BE2C (cell line): ENCODE results near the gene CRABP2.

Source experiments
- DNase-seq: peaks from one replicate; pipeline ENCODE4 v3.0.0-alpha.2; 2020
- H3K27me3 ChIP-seq: fragments of 250-450 bp; sonication (Bioruptor Pico); 2 replicates; pipeline ENCODE4 v1.5.1; 2020; ENCODE audit warnings: mild to moderate bottlenecking
- H3K36me3 ChIP-seq: fragments of 250-450 bp; sonication (Bioruptor Pico); 2 replicates; pipeline ENCODE4 v1.5.1; 2020; ENCODE audit warnings: mild to moderate bottlenecking
- H3K4me1 ChIP-seq: fragments of 250-450 bp; sonication (Bioruptor Pico); 2 replicates; pipeline ENCODE4 v1.5.1; 2020
- H3K4me3 ChIP-seq: 2 replicates; pipeline ENCODE4 v1.5.1; 2011; ENCODE audit warnings: low read depth, low read length
- H3K9me3 ChIP-seq: fragments of 250-450 bp; sonication (Bioruptor Pico); 2 replicates; pipeline ENCODE4 v1.5.1; 2020
- TF ChIP-seq, protein P1 (sequence below): IDR thresholded peaks from 2 replicates; pipeline ENCODE4 v1.5.1; 2012; ENCODE audit warnings: mild to moderate bottlenecking, low read depth, low read length

CRABP2 gene

DNA sequence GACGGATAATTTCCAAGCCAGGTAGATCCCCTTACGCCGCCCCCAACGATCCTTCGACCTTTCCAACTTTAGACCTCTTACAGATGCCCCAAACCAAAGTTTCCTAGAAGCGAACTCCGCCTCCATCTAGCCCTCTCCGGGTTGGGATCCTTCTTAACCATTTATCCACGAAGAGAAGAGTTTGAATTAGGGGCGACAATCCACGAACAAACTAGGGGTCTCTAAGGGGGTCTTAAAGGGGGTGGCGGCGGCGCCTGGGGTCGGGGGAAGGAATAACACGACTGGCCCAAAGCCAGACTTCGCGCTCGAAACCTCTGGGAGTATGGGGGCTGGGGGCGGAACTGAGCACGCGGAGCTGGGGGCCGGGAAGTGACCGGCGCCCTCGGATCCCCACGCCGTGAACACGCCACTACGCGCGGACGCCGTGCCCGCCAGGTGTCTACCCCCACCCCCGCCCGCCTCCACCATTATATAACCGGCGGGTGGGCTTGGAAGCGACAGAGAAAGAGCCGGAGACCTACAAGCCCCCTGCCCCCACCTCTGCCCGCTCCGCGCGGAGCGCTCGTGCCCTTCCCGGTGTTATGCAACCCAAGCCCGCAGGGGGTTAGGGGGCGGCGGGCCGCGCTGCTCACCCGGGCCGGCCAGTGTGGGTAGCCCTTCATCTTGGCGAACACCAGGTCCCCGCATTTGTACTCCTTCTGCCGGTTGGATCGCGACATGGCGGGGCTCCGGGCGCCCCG lies 45.5 kb upstream of the CRABP2 start:
- DNase-seq, result peak; percentile 65
- H3K4me1 ChIP-seq, result peaks cover 27% of the 10 kb centered on the region

DNA sequence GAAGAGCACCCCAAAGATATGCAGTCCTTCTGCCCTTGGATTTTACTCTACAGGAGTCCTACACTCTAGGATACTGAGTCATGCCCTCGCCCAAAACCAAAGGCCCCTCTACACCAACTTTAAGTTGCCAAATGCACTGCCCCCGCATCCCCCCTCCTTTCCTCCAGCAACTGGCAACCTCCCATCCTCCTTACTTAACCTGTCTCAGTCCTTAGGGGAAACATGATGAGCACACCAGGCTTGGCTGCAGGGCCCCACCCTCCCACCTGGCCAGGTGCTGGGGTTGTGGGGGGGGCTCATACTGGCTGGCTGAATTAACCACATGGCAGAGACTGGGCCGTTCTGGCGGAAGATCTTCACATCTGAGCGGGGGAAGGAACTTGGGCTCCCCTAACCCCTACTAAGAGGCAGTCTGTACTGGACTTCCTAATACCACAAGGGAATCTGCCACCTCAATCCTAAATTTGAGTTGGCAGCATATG lies 44.8 kb upstream of the CRABP2 start:
- Histone ChIP-seq H3K4me3 (peak overlapping the region; percentile 98), H3K4me1 (peaks cover 27% of the 10 kb centered on the region), H3K27me3 (no peaks in the 10 kb centered on the region), H3K36me3 (peaks cover 22% of the 10 kb centered on the region), H3K9me3 (no peaks in the 10 kb centered on the region)
- no peak for DNase-seq
- TF ChIP-seq, protein P1, sequence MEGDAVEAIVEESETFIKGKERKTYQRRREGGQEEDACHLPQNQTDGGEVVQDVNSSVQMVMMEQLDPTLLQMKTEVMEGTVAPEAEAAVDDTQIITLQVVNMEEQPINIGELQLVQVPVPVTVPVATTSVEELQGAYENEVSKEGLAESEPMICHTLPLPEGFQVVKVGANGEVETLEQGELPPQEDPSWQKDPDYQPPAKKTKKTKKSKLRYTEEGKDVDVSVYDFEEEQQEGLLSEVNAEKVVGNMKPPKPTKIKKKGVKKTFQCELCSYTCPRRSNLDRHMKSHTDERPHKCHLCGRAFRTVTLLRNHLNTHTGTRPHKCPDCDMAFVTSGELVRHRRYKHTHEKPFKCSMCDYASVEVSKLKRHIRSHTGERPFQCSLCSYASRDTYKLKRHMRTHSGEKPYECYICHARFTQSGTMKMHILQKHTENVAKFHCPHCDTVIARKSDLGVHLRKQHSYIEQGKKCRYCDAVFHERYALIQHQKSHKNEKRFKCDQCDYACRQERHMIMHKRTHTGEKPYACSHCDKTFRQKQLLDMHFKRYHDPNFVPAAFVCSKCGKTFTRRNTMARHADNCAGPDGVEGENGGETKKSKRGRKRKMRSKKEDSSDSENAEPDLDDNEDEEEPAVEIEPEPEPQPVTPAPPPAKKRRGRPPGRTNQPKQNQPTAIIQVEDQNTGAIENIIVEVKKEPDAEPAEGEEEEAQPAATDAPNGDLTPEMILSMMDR, result no peak

More for the DNA sequence above, 45.5 kb upstream of the CRABP2 start:
- no peaks in the 10 kb centered on the region for H3K9me3 ChIP-seq
- peaks cover 16% of the 10 kb centered on the region for H3K36me3 ChIP-seq
- peak overlapping the region; percentile 98 for H3K4me3 ChIP-seq
- H3K27me3 ChIP-seq, result no peaks in the 10 kb centered on the region
- TF ChIP-seq, protein P1, result no peak

DNA sequence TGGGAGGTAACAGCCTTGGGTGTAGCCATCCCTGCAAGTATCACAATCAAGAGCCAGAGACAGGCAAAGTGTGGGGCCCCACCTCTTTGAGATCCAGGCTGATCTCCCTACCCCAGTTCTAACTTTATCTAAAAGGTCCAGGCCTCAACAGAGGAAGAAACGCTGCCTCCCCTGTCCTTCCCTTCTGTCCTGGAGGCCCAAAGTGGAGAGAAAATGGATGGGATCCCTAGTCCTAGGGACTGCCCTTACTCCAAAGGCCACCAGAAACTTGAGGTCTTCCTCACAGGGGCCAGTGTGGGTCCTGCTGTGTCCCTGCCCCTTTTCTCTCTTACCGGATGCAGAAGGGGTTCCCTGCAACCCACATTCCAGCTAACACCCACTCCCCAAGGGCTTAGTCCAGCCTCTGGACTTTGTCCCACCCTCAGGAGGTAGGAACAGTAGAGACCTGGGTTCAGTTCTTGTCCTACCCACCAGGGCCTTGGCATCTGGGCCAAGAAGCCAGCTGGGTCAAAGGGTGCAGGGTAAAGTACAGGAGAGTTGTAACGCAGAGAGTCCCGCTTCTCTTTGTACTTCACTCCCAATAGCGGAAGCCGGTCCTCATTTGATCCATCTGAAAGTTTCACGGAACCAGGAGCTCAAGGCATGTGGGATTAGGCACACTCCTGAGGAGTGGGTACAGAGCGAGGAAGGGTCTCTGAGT lies 44.2 kb upstream of the CRABP2 start:
- Histone ChIP-seq H3K9me3 (no peaks in the 10 kb centered on the region), H3K36me3 (peaks cover 28% of the 10 kb centered on the region), H3K27me3 (no peaks in the 10 kb centered on the region), H3K4me1 (peaks cover 27% of the 10 kb centered on the region), H3K4me3 (peak overlapping the region; percentile 98)
- TF ChIP-seq, protein P1, result no peak
- DNase-seq, result no peak

DNA sequence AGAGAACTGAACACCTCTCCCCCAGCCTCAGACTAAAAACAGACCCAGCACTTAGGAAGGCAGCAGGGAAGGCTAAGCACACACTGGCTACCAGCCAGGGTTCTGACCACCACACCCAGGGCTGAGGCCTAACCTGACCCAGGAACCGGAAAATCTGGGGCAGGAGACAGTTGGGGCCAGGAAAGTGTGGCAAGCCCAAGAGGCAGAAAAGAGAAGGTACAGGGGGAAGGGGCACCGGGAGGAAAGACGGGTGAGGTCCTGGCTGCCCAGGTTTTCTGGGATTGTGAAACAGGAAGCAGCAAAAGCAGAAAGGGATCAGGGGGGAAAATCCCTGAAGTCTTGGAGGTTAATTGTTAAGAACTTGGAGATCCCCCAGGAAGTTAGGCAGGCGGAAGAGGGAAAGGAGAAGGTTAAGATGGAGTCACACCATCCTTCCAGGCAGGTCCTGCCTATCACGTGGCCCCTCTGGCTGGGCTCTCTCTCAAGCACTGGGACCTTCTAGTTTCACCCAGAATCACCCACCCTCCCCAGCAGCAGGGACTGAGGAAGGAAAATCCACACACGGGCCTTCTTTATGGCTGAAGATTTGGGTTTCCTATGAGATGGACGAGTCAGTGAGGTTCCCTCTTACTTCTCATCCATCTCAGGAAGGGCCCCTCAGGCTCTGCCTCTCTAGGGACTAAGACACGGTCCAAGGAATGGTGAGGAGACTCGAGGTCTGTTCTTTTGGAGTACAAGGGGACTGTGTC lies 43.5 kb upstream of the CRABP2 start:
- TF ChIP-seq, protein P1, result no peak
- peak overlapping the region; percentile 98 for H3K4me3 ChIP-seq
- H3K4me1 ChIP-seq, result peaks cover 27% of the 10 kb centered on the region
- no peak for DNase-seq
- no peaks in the 10 kb centered on the region for H3K9me3 ChIP-seq
- H3K36me3 ChIP-seq, result peaks cover 32% of the 10 kb centered on the region
- H3K27me3 ChIP-seq, result no peaks in the 10 kb centered on the region

DNA sequence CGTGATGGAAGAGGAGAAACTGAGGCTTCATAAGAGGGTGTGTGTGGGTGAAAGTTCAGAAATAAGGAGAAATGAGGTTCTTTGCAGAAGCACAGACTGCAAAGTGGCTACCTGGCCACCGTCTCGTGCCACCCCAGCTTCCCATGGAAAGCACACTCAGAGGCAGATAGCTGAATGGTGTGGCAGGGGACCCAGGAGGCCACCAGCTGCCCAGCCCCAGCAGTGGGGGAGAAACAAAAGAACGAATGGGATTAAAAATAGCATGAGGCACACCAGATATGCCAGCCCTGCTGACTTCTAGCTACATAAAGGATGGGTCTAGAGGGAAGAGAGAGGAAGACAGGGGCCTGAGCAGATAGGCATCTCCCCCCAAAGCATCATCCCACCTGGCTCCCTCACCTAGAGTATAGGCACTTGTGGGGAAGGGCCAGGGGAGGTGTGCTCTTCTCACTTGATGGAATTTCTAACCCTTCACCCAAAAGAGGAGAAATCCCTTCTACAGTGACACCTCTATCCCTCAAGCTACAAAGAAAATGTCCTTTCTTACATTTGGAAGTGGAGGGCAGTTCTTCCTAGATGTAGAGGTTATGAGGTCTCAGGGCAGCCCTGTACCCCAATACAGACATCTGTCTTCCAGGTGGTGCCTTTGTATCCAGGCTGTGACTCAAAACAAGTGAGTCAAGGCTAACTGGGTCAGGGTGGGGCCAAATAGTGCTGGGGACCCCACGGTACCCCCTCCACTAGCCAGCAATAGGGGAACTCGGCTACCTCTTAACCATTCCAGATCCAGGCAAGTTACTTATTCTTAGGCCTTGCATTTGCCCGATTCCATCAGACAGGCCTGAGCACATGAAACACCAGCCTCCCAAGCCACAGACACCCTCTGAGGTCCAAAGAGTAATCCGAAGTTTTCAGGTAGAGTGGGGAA lies 42.6 kb upstream of the CRABP2 start:
- peaks cover 27% of the 10 kb centered on the region for H3K4me1 ChIP-seq
- no peak for DNase-seq
- TF ChIP-seq, protein P1, result no peak
- H3K4me3 ChIP-seq, result peak overlapping the region; percentile 98
- H3K27me3 ChIP-seq, result no peaks in the 10 kb centered on the region
- H3K9me3 ChIP-seq, result no peaks in the 10 kb centered on the region
- H3K36me3 ChIP-seq, result peaks cover 40% of the 10 kb centered on the region
